Endometrial microvascular endothelial cells (primary cell): ENCODE results near the gene KANK4. TPM values are rescaled to one million over a fixed set of nuclear protein-coding genes. Genes with fewer than 3 reads are reported as not detected.
"Not testable (repeated sequence)": the region's sequence is repeated elsewhere in the genome, so short reads cannot be mapped to it uniquely, and the experiment has no call there.

Experiments used
- in situ Hi-C: cut with HindIII; loops from 2 replicates; pipeline ENCODE4 v1.10.0; 2017; ENCODE audit warnings: low sequenced_read_pairs, low pct_unique_long_range_greater_than_20kb; ENCODE audit errors: inconsistent ontology term
- total RNA-seq: library from RNA; depleted of rRNA; stranded (reverse); fragments of >200 nt; gene quantifications from one replicate; pipeline ENCODE4 v1.2.3, GENCODE V29; 2015; ENCODE audit errors: inconsistent ontology term

Gene KANK4
- total RNA-seq, 1 donor from 2014 or later, result not detected

GRCh38 chr1:62228136-62228882 is 90.9 kb downstream of the KANK4 start:
- in situ Hi-C loops, result no loop called here

- in situ Hi-C loops, result no loop called here
These were observed 91.7 kb downstream of the KANK4 start for GRCh38 chr1:62227496-62227895.

GRCh38 chr1:62224182-62224581 is 95.1 kb downstream of the KANK4 start:
- in situ Hi-C loops, result no loop called here

- in situ Hi-C loops, result no loop called here
These were observed 96.9 kb downstream of the KANK4 start for GRCh38 chr1:62222321-62222720.

GRCh38 chr1:62221171-62221570 is 98.1 kb downstream of the KANK4 start:
- in situ Hi-C loops, result no loop called here

GRCh38 chr1:62220456-62220855 is 98.8 kb downstream of the KANK4 start:
- in situ Hi-C loops, result not testable (repeated sequence)

- in situ Hi-C loops, result no loop called here
These were observed 100.6 kb downstream of the KANK4 start for GRCh38 chr1:62218604-62219003.

GRCh38 chr1:62213075-62213914 is 105.9 kb downstream of the KANK4 start:
- in situ Hi-C loops, result no loop called here

GRCh38 chr1:62212411-62212810 is 106.8 kb downstream of the KANK4 start:
- in situ Hi-C loops, result no loop called here

- in situ Hi-C loops, result no loop called here
These were observed 108.3 kb downstream of the KANK4 start for GRCh38 chr1:62210960-62211359.

GRCh38 chr1:62209931-62210595 is 109.2 kb downstream of the KANK4 start:
- in situ Hi-C loops, result no loop called here

- in situ Hi-C loops, result no loop called here
These were observed 110.3 kb downstream of the KANK4 start for GRCh38 chr1:62208970-62209369.

GRCh38 chr1:62208087-62208486 is 111.1 kb downstream of the KANK4 start:
- in situ Hi-C loops, result no loop called here

- in situ Hi-C loops, result no loop called here
These were observed 112.0 kb downstream of the KANK4 start for GRCh38 chr1:62207187-62207586.

- in situ Hi-C loops, result no loop called here
These were observed 120.5 kb downstream of the KANK4 start for GRCh38 chr1:62198781-62199125.

- in situ Hi-C loops, result no loop called here
These were observed 121.0 kb downstream of the KANK4 start for GRCh38 chr1:62198069-62198780.

GRCh38 chr1:62196086-62196690 is 123.0 kb downstream of the KANK4 start:
- in situ Hi-C loops, result no loop called here

GRCh38 chr1:62194651-62195544 is 124.3 kb downstream of the KANK4 start, which contains the start of gene L1TD1:
TSS of gene L1TD1 (plus strand) at chr1:62194849. CDS start at chr1:62206629, 11,780 bp downstream.
- in situ Hi-C loops, result no loop called here
